ENCODE measurements around the gene ATP8B4. TPM values are rescaled to one million over a fixed set of nuclear protein-coding genes. Genes with fewer than 3 reads are reported as not detected.

ATP8B4 gene
- total and polyA plus RNA-seq, 4 donors: 1.9 to 19.7 (median 12.4) TPM

DNA sequence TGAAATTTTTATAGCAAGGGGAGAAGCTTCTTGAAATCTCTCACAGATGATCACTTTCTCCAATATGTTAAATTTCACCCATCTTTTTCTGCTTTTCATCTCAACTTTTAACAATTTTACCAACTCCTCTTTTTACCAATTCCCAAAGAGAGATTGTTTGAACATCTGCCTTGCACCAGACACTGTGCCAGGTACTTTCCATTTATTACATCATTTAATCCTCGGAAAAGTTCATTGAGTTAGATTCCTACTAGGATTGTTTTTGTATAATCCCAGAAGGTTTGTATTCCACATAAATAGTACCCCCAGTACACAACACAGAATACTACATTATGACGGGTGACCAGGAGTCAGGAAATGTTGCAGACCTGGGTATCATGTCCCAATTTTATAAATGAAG is 74.1 kb downstream of the ATP8B4 start:
- 20% methylated on average over 2 of the region's 2 CpGs for WGBS
- no peak overlapping the region for H3K9ac ChIP-seq (ENCODE audit: low read depth in 1 of 2, low read length in 2 of 2)
- no peak for TF ChIP-seq NR2F2 (IDR thresholded peaks at IDR 0.05)
- no peak for TF ChIP-seq GABPA (IDR thresholded peaks at IDR 0.05 in 1 of 2, conservative IDR thresholded peaks at IDR 0.05 in 1 of 2)
- TF ChIP-seq RXRA (IDR thresholded peaks at IDR 0.05): no peak
- H3K4me3 ChIP-seq (ENCODE audit: low read depth in 1 of 3, low read length in 3 of 3): no peak overlapping the region
- no peaks in the 10 kb centered on the region for H3K27me3 ChIP-seq (ENCODE audit: control insufficient read depth in 4 of 4, insufficient read depth in 4 of 4, low read length in 3 of 4)
- no peaks in the 10 kb centered on the region for H3K4me1 ChIP-seq (ENCODE audit: control insufficient read depth in 4 of 4, insufficient read depth in 4 of 4, low read length in 3 of 4)
- peaks cover 0 to 4% (median 0%) of the 10 kb centered on the region in 4 donors for H3K9me3 ChIP-seq (ENCODE audit: control insufficient read depth in 4 of 4, low read length in 3 of 4)
- no peak overlapping the region for H3K27ac ChIP-seq (ENCODE audit: low read depth in 1 of 2, low read length in 2 of 2)
- no peaks in the 10 kb centered on the region for H3K36me3 ChIP-seq (ENCODE audit: control insufficient read depth in 4 of 4, insufficient read depth in 3 of 4, low read depth in 1 of 4, low read length in 3 of 4)
- DNase-seq (ENCODE audit: low spot score): no peak

DNA sequence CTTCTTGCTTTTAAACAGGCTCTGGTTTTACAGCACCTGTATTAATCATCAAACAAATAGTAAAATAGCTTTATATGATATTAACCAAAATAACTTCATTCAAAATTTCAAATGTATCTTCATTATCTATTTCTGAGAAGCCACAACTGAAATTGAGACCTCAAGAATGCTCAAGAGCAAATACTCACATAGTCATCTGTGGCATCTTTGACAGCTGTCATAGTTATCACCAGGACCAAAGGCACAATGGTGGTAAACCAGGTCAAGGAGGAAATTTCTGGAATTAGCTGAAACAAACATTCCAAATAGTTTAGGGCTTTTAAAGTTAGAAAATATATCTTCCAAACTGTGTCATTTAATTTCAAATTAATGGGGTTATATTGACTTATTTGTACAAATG is 74.6 kb downstream of the ATP8B4 start:
- Histone ChIP-seq H3K9ac (ENCODE audit: low read depth in 1 of 2, low read length in 2 of 2) (no peak overlapping the region), H3K4me3 (ENCODE audit: low read depth in 1 of 3, low read length in 3 of 3) (no peak overlapping the region), H3K27ac (ENCODE audit: low read depth in 1 of 2, low read length in 2 of 2) (no peak overlapping the region), H3K27me3 (ENCODE audit: control insufficient read depth in 4 of 4, insufficient read depth in 4 of 4, low read length in 3 of 4) (no peaks in the 10 kb centered on the region), H3K4me1 (ENCODE audit: control insufficient read depth in 4 of 4, insufficient read depth in 4 of 4, low read length in 3 of 4) (no peaks in the 10 kb centered on the region), H3K9me3 (ENCODE audit: control insufficient read depth in 4 of 4, low read length in 3 of 4) (peaks cover 0 to 4% (median 0%) of the 10 kb centered on the region in 4 donors), H3K36me3 (ENCODE audit: control insufficient read depth in 4 of 4, insufficient read depth in 3 of 4, low read depth in 1 of 4, low read length in 3 of 4) (no peaks in the 10 kb centered on the region)
- DNase-seq (ENCODE audit: low spot score): no peak
- TF ChIP-seq TAF1 (conservative IDR thresholded peaks at IDR 0.05): no peak
- TF ChIP-seq JUND (IDR thresholded peaks at IDR 0.05): no peak
- TF ChIP-seq EGR1 (IDR thresholded peaks at IDR 0.05; ENCODE audit: low read depth in 2 of 2): no peak
- no peak for TF ChIP-seq GABPA (IDR thresholded peaks at IDR 0.05 in 1 of 2, conservative IDR thresholded peaks at IDR 0.05 in 1 of 2)
- TF ChIP-seq RXRA (IDR thresholded peaks at IDR 0.05): no peak
- no peak for TF ChIP-seq FOXA1 (IDR thresholded peaks at IDR 0.05)
- no peak for TF ChIP-seq RAD21 (IDR thresholded peaks at IDR 0.05)
- no peak for TF ChIP-seq HNF4G (IDR thresholded peaks at IDR 0.05)
- TF ChIP-seq, protein P1, sequence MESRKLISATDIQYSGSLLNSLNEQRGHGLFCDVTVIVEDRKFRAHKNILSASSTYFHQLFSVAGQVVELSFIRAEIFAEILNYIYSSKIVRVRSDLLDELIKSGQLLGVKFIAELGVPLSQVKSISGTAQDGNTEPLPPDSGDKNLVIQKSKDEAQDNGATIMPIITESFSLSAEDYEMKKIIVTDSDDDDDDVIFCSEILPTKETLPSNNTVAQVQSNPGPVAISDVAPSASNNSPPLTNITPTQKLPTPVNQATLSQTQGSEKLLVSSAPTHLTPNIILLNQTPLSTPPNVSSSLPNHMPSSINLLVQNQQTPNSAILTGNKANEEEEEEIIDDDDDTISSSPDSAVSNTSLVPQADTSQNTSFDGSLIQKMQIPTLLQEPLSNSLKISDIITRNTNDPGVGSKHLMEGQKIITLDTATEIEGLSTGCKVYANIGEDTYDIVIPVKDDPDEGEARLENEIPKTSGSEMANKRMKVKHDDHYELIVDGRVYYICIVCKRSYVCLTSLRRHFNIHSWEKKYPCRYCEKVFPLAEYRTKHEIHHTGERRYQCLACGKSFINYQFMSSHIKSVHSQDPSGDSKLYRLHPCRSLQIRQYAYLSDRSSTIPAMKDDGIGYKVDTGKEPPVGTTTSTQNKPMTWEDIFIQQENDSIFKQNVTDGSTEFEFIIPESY (IDR thresholded peaks at IDR 0.05): no peak
- no peak for TF ChIP-seq FOXA2 (IDR thresholded peaks at IDR 0.05)
- TF ChIP-seq, protein P2, sequence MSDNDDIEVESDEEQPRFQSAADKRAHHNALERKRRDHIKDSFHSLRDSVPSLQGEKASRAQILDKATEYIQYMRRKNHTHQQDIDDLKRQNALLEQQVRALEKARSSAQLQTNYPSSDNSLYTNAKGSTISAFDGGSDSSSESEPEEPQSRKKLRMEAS (IDR thresholded peaks at IDR 0.05): no peak
- TF ChIP-seq NR2F2 (IDR thresholded peaks at IDR 0.05): no peak
- no peak for TF ChIP-seq YY1 (IDR thresholded peaks at IDR 0.05)
- TF ChIP-seq, protein P3, sequence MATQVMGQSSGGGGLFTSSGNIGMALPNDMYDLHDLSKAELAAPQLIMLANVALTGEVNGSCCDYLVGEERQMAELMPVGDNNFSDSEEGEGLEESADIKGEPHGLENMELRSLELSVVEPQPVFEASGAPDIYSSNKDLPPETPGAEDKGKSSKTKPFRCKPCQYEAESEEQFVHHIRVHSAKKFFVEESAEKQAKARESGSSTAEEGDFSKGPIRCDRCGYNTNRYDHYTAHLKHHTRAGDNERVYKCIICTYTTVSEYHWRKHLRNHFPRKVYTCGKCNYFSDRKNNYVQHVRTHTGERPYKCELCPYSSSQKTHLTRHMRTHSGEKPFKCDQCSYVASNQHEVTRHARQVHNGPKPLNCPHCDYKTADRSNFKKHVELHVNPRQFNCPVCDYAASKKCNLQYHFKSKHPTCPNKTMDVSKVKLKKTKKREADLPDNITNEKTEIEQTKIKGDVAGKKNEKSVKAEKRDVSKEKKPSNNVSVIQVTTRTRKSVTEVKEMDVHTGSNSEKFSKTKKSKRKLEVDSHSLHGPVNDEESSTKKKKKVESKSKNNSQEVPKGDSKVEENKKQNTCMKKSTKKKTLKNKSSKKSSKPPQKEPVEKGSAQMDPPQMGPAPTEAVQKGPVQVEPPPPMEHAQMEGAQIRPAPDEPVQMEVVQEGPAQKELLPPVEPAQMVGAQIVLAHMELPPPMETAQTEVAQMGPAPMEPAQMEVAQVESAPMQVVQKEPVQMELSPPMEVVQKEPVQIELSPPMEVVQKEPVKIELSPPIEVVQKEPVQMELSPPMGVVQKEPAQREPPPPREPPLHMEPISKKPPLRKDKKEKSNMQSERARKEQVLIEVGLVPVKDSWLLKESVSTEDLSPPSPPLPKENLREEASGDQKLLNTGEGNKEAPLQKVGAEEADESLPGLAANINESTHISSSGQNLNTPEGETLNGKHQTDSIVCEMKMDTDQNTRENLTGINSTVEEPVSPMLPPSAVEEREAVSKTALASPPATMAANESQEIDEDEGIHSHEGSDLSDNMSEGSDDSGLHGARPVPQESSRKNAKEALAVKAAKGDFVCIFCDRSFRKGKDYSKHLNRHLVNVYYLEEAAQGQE (IDR thresholded peaks at IDR 0.05): no peak
- no peak for TF ChIP-seq SP1 (IDR thresholded peaks at IDR 0.05)
- TF ChIP-seq, protein P4, sequence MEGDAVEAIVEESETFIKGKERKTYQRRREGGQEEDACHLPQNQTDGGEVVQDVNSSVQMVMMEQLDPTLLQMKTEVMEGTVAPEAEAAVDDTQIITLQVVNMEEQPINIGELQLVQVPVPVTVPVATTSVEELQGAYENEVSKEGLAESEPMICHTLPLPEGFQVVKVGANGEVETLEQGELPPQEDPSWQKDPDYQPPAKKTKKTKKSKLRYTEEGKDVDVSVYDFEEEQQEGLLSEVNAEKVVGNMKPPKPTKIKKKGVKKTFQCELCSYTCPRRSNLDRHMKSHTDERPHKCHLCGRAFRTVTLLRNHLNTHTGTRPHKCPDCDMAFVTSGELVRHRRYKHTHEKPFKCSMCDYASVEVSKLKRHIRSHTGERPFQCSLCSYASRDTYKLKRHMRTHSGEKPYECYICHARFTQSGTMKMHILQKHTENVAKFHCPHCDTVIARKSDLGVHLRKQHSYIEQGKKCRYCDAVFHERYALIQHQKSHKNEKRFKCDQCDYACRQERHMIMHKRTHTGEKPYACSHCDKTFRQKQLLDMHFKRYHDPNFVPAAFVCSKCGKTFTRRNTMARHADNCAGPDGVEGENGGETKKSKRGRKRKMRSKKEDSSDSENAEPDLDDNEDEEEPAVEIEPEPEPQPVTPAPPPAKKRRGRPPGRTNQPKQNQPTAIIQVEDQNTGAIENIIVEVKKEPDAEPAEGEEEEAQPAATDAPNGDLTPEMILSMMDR (IDR thresholded peaks at IDR 0.05; ENCODE audit: low read depth, low read length, missing input control): no peak
- TF ChIP-seq, protein P5, sequence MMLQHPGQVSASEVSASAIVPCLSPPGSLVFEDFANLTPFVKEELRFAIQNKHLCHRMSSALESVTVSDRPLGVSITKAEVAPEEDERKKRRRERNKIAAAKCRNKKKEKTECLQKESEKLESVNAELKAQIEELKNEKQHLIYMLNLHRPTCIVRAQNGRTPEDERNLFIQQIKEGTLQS (IDR thresholded peaks at IDR 0.05): no peak
- TF ChIP-seq HNF4A (conservative IDR thresholded peaks at IDR 0.05): no peak

Measured in liver (tissue), 9 donors.